HG03558 (cell line): ENCODE results near the gene PLCL1.

Experiments
- ATAC-seq: cut with Tn5 transposase; IDR thresholded peaks from one replicate; pipeline ENCODE4 v1.9.1; 2021; ENCODE audit warnings: moderate number of reproducible peaks; ENCODE audit not compliant: unreplicated experiment; ENCODE audit errors: extremely low read depth

The PLCL1 gene

GRCh38 chr2:197804049-197804757, at the start of gene PLCL1:
Gene PLCL1 (plus strand): TSS chr2:197804593.
- peak; percentile 100 for ATAC-seq

- ATAC-seq: no peak
Measured at GRCh38 chr2:197759013-197759412, 45.4 kb upstream of the PLCL1 start.

GRCh38 chr2:197759625-197760292, 44.6 kb upstream of the PLCL1 start:
- ATAC-seq: no peak

DNA sequence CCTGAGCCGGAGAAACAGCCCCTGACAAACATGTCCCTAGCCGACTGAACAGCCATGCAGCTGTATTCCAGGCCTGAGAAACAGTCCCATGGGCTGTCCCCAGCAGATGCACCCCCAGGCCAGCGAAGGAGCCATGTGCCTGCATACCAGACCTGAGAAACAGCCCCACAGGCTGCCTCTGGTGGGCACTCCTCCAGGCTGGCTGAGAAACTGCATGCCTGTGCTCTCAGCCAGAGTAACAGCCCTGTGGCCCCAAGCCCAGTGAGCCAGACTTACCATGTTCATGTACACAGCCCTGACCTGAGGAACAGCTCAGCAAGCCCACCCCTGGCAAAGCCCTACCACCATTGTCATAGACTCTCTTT, 44.1 kb upstream of the PLCL1 start:
- no peak for ATAC-seq

GRCh38 chr2:197777823-197778407, 26.5 kb upstream of the PLCL1 start:
- no peak for ATAC-seq

- no peak for ATAC-seq
Measured at GRCh38 chr2:197779261-197779660, 25.1 kb upstream of the PLCL1 start.

DNA sequence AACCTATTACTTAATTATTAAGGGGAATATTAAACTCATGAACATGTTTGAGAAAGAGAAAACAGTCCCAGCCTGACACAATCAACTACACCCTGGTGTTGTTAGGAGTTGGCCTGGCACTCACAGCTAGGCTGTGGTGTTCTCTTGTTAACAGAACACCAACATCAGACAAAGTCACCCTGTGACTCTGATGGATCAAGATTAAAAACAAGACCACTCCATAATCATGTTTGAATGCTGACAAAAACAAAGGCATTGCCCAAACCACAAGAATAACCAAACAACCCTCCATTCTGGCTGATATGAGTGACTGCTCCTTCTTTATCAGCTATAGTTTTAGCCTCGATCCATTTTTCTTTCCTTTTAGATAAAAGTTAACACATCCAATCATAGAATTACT, 22.3 kb upstream of the PLCL1 start:
- ATAC-seq: no peak

- ATAC-seq: no peak
Measured at GRCh38 chr2:197784956-197785941, 19.1 kb upstream of the PLCL1 start, which contains the start of gene BOLL. Gene BOLL (minus strand): TSS chr2:197785319. CDS start chr2:197781850, 3,469 bp downstream.

DNA sequence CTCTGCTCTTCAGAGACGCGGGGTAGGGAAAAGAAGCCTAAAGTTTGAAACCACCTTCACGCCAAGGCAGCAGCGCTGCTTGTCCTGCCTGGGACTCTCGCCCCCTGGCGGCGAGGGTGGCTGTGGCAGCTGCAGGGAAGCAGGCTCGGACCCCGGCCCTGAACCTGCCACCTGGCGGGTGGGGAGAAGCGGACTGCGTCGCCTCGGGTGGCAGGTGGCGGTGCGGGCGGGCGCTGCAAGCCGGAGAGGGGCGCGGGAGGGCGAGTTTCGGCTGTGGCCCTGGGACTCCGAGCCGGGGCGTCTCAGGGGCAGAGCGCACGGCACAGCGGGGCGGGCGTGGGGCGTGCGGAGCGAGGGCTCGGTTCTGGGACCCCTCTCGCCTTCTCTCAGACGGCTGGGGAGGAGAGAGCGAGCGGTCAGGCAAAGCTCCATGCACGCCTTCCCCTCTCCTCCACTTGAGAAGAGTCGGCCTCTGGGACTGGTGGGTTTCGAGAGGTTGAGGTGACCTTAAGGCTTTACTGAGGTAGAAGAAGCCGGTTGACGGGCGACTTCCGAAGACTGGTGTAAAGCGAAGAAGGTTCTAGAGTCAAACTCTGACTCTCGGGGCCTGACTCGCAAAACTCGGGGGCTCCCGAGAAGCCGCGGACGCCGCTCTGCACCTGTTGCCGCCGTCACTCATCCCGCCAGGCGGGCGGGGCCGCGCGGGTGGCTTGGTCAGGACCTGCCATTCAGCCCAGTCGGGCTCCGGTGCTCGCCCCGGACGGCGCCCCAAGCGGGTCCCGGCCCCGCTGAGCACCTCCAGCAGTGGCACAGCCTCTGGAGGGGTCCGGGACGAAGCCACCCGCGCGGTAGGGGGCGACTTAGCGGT, 18.1 kb upstream of the PLCL1 start:
- peak; percentile 42 for ATAC-seq

GRCh38 chr2:197793456-197793855, 10.9 kb upstream of the PLCL1 start:
- no peak for ATAC-seq

- ATAC-seq: no peak
Measured at GRCh38 chr2:197795277-197795676, 9.1 kb upstream of the PLCL1 start.

DNA sequence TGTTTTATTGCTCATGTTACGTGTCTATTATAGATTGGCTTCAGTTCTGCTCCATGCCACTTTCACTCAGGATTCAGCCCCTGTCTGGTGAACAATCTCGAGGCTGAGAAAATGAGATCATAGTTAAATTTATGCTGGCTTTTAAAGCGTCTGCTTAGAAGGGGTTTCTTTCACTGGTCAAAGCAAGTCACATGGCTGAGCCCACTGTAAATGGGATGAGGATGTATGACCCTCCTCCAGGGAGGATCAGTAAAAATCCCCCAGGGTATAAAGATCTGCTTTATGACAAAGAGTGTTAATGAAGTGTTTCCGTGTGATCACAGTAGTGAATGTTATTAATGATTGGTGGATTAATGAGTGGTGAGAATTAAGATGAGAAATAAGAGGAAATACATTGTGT, 6.2 kb upstream of the PLCL1 start:
- ATAC-seq: no peak

DNA sequence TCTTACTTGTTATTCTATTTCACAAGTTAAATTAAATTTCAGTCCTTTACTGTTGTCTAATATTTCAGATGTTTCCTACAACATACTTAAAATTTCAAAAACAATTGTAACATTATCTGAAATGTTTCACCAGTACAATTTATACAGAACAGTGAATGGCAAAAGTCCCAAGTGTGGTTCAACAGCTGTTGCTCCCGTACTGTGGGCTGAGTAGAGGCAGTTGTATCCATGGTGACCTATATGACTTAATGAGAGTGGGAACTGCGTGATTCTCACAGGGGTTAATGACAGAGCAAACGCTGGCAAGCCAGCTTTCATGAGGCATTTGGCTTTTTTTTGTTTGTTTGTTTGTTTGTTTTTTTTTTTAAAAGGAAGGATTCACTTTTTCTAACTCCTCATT, 5.3 kb upstream of the PLCL1 start:
- no peak for ATAC-seq

DNA sequence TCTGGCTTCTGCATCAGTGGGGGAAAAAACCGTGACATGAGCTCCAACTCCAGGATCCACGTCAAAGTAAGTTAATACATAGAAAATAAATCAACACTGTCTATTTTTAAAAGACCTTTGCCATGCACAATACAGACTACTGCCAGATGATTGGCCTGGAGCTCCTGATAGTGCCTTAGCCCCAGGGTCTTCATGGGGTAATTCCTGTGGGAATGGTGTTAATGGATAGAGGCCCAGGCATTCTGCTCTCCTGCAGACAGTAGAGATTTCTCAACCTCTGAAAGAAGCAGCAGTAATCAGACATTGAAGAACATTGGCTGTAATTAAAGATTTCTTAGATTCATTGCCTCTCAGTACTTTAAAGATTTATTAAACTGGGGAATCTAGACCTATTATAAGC, 4.3 kb upstream of the PLCL1 start:
- ATAC-seq: no peak

- no peak for ATAC-seq
Measured at GRCh38 chr2:197801033-197801432, 3.4 kb upstream of the PLCL1 start.

- ATAC-seq: no peak
Measured at GRCh38 chr2:197803033-197803444, 1.4 kb upstream of the PLCL1 start.

GRCh38 chr2:197804758-197805714, 643 bp downstream of the PLCL1 start:
- no peak for ATAC-seq
